ENCODE measurements around the gene C1orf232. TPM values are rescaled to one million over a fixed set of nuclear protein-coding genes. Genes with fewer than 3 reads are reported as not detected.

C1orf232 gene
- total RNA-seq, 1 experiment from 2014 or later, result not detected

GRCh38 chr1:26190373-26190987 is 21.7 kb upstream of the C1orf232 start, which contains the start of gene CATSPER4:
Gene CATSPER4, plus strand, starts transcription at chr1:26190602. Its CDS starts 26 bp downstream, at chr1:26190628.
- POLR2A ChIA-PET (ENCODE audit: unreplicated experiment), result no interaction called here
- intact Hi-C loops (cut with micrococcal nuclease), result no loop called here

GRCh38 chr1:26189751-26190275 is 21.1 kb upstream of the C1orf232 start:
- TF ChIP-seq EZH2 (IDR thresholded peaks at IDR 0.05; ENCODE audit: low read length, unreplicated experiment) (no peak), EZH2phosphoT487 (IDR thresholded peaks at IDR 0.05; ENCODE audit: borderline replicate concordance, low read length) (no peak), CTCF (conservative IDR thresholded peaks at IDR 0.05; ENCODE audit: low read depth, low read length) (0 out of 2 replicates have a peak, but pooled peaks have one; percentile 15)
- BruUV-seq (replicated peaks), result no TSS peak
- Histone ChIP-seq H3K9ac (ENCODE audit: low read length) (no peak overlapping the region), H4K20me1 (ENCODE audit: low read length) (no peaks in the 10 kb centered on the region), H3K27me3 (ENCODE audit: low read length) (no peaks in the 10 kb centered on the region), H3K4me2 (ENCODE audit: low read length) (no peak overlapping the region), H3K4me1 (ENCODE audit: insufficient read depth, low read length) (no peaks in the 10 kb centered on the region), H3F3A (ENCODE audit: low read length, unreplicated experiment) (no peaks in the 10 kb centered on the region), H3K36me3 (ENCODE audit: low read depth, low read length) (peaks cover 7% of the 10 kb centered on the region; the same call in 1 of the 2 replicates), H3K9me2 (replicated peaks; ENCODE audit: low read length) (no peaks in the 10 kb centered on the region), H2AFZ (ENCODE audit: low read length) (no peak overlapping the region), H3K4me3 (ENCODE audit: low read length) (no peak overlapping the region), H3K79me2 (ENCODE audit: low read length) (no peaks in the 10 kb centered on the region), H3K9me3 (ENCODE audit: low read length) (no peaks in the 10 kb centered on the region), H3K27ac (ENCODE audit: low read length) (no peak overlapping the region)
- ATAC-seq, result no peak
- ChIA-PET CTCF (interaction anchor here (0.6 to 1.0 kb wide), 3 partner anchors 44 to 1550 kb away, joined by 3 to 7 read pairs (median 4); partner anchors contain the start of gene CEP85), POLR2A (ENCODE audit: unreplicated experiment) (no interaction called here)
- no peak for DNase-seq
- intact Hi-C loops (cut with micrococcal nuclease), result no loop called here

More at GRCh38 chr1:26190373-26190987, 21.7 kb upstream of the C1orf232 start, which contains the start of gene CATSPER4:
- H3K9me2 ChIP-seq (replicated peaks; ENCODE audit: low read length), result no peaks in the 10 kb centered on the region
- no peak within 1 kb of the TSS for H3K4me2 ChIP-seq (ENCODE audit: low read length)
- no peaks in the 10 kb centered on the region for H3K4me1 ChIP-seq (ENCODE audit: insufficient read depth, low read length)
- TF ChIP-seq EZH2 (IDR thresholded peaks at IDR 0.05; ENCODE audit: low read length, unreplicated experiment), result no peak
- TF ChIP-seq CTCF (conservative IDR thresholded peaks at IDR 0.05; ENCODE audit: low read depth, low read length), result no peak
- TF ChIP-seq EZH2phosphoT487 (IDR thresholded peaks at IDR 0.05; ENCODE audit: borderline replicate concordance, low read length), result no peak
- CTCF ChIA-PET, result interaction anchor here (1.0 kb wide), 1 partner anchor 44 kb away, joined by 4 read pairs; the partner anchor contains the start of gene CEP85
- no peak for ATAC-seq
- H3K27ac ChIP-seq (ENCODE audit: low read length), result no peak within 1 kb of the TSS
- H3F3A ChIP-seq (ENCODE audit: low read length, unreplicated experiment), result no peaks in the 10 kb centered on the region
- H3K9me3 ChIP-seq (ENCODE audit: low read length), result no peaks in the 10 kb centered on the region
- no peak within 1 kb of the TSS for H3K9ac ChIP-seq (ENCODE audit: low read length)
- DNase-seq, result no peak
- no peak within 1 kb of the TSS for H3K4me3 ChIP-seq (ENCODE audit: low read length)
- no peaks in the 10 kb centered on the region for H4K20me1 ChIP-seq (ENCODE audit: low read length)
- no peaks in the 10 kb centered on the region for H3K27me3 ChIP-seq (ENCODE audit: low read length)
- H3K36me3 ChIP-seq (ENCODE audit: low read depth, low read length), result peaks cover 7% of the 10 kb centered on the region; the same call in 1 of the 2 replicates
- BruUV-seq (replicated peaks), result no TSS peak
- H3K79me2 ChIP-seq (ENCODE audit: low read length), result no peaks in the 10 kb centered on the region
- H2AFZ ChIP-seq (ENCODE audit: low read length), result no peak within 1 kb of the TSS

GRCh38 chr1:26189331-26189730 is 20.6 kb upstream of the C1orf232 start:
- intact Hi-C loops (cut with micrococcal nuclease), result no loop called here
- H3K9me3 ChIP-seq (ENCODE audit: low read length), result no peaks in the 10 kb centered on the region
- no peaks in the 10 kb centered on the region for H3K9me2 ChIP-seq (replicated peaks; ENCODE audit: low read length)
- no peak for DNase-seq
- H3K27ac ChIP-seq (ENCODE audit: low read length), result no peak overlapping the region
- CTCF ChIA-PET, result interaction anchor here (0.6 kb wide), 2 partner anchors 578 to 1549 kb away, joined by 3 to 7 read pairs; no protein-coding TSS in a partner anchor
- H3K4me3 ChIP-seq (ENCODE audit: low read length), result no peak overlapping the region
- TSS peak; percentile 48 for BruUV-seq (replicated peaks)
- no peaks in the 10 kb centered on the region for H3K27me3 ChIP-seq (ENCODE audit: low read length)
- POLR2A ChIA-PET (ENCODE audit: unreplicated experiment), result no interaction called here
- H3K36me3 ChIP-seq (ENCODE audit: low read depth, low read length), result peaks cover 7% of the 10 kb centered on the region; the same call in 1 of the 2 replicates
- no peaks in the 10 kb centered on the region for H3F3A ChIP-seq (ENCODE audit: low read length, unreplicated experiment)
- ATAC-seq, result no peak
- no peaks in the 10 kb centered on the region for H3K4me1 ChIP-seq (ENCODE audit: insufficient read depth, low read length)
- H2AFZ ChIP-seq (ENCODE audit: low read length), result no peak overlapping the region
- H4K20me1 ChIP-seq (ENCODE audit: low read length), result no peaks in the 10 kb centered on the region
- no peak overlapping the region for H3K9ac ChIP-seq (ENCODE audit: low read length)
- H3K79me2 ChIP-seq (ENCODE audit: low read length), result no peaks in the 10 kb centered on the region
- TF ChIP-seq CTCF (conservative IDR thresholded peaks at IDR 0.05; ENCODE audit: low read depth, low read length), result no peak
- no peak for TF ChIP-seq EZH2 (IDR thresholded peaks at IDR 0.05; ENCODE audit: low read length, unreplicated experiment)
- no peak for TF ChIP-seq EZH2phosphoT487 (IDR thresholded peaks at IDR 0.05; ENCODE audit: borderline replicate concordance, low read length)
- no peak overlapping the region for H3K4me2 ChIP-seq (ENCODE audit: low read length)

All from PC-3 (cell line).